Measurements from ENCODE around the gene SLN.

DNA sequence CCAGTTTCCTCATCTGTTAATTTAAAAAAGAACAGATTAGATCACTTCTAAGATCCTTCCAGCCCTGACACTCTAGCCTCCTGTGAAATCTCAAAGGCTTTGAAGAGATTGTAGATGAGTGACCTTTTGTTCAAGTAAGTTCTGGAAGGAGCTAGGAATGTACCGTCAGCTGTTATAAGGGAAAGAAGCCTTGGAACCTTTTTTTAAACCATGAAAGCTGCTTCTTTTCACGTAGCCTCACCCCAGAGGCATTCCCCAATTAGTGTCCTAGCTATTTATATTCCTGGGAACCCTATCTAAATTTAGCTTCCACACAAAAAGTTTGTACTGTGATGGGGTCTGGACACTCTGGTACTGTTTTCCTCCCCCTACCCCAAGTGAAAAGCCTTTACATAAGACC lies 35.8 kb upstream of the SLN start:
- TF ChIP-seq, protein P1, sequence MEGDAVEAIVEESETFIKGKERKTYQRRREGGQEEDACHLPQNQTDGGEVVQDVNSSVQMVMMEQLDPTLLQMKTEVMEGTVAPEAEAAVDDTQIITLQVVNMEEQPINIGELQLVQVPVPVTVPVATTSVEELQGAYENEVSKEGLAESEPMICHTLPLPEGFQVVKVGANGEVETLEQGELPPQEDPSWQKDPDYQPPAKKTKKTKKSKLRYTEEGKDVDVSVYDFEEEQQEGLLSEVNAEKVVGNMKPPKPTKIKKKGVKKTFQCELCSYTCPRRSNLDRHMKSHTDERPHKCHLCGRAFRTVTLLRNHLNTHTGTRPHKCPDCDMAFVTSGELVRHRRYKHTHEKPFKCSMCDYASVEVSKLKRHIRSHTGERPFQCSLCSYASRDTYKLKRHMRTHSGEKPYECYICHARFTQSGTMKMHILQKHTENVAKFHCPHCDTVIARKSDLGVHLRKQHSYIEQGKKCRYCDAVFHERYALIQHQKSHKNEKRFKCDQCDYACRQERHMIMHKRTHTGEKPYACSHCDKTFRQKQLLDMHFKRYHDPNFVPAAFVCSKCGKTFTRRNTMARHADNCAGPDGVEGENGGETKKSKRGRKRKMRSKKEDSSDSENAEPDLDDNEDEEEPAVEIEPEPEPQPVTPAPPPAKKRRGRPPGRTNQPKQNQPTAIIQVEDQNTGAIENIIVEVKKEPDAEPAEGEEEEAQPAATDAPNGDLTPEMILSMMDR (IDR thresholded peaks at IDR 0.05; ENCODE audit: borderline replicate concordance, extremely low read depth, low read length, poor library complexity, severe bottlenecking), result no peak
- TF ChIP-seq EZH2 (IDR thresholded peaks at IDR 0.05; ENCODE audit: borderline replicate concordance, low read depth, low read length, severe bottlenecking), result no peak
